GM12872 (cell line): ENCODE results near the gene LZIC.

Experiments used
- CTCF ChIP-seq: IDR thresholded peaks from 3 replicates; pipeline ENCODE4 v1.5.1; 2011; ENCODE audit warnings: low read depth, mild to moderate bottlenecking, low read length, moderate library complexity; ENCODE audit not compliant: insufficient read depth

LZIC gene

DNA sequence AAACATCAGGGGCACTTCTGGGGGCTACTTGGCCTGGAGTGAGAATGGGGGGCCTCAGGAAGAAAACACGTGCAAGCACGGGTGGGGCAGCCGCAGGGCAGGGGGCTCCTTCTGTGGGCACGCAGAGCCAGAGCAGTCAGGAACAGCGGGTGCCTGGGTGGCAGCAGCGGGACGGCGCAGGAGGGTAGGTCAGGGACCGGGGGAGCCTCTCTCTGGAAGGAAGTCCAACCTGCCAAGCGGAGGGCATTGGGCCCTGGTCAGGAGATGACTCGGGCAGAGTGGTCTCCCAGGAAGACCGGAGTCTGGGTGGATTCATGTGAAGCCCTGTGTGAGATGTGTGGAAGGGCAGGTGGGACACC is 60.3 kb downstream of the LZIC start:
- TF ChIP-seq CTCF: no peak

GRCh38 chr1:9882296-9882944 is 60.8 kb downstream of the LZIC start:
- no peak for TF ChIP-seq CTCF

DNA sequence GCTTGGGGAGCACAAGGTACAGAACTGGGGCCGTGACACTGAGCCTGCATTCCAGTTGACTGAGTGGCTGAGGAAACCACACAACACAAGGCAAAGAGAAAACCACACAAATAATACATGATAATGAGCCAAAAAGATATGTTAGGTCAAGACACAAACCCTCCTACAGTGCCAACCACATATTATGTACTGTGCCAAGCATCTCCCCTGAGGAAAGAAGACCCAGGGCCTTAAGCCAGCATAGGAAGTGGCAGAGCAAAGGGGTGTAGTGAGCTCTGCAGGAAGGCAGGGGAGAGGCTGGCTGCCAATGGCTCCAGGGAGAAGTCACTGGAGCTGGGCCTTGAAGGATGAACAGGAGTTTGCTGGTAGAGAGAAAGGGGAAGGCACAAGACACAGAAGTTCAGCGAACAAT is 61.3 kb downstream of the LZIC start:
- TF ChIP-seq CTCF: no peak
